ENCODE measurements around the gene ACOXL.

- TF ChIP-seq CTCF (IDR thresholded peaks at IDR 0.05), result no peak
- TF ChIP-seq POLR2A (IDR thresholded peaks at IDR 0.05), result no peak
These were observed 240.9 kb downstream of the ACOXL start for GRCh38 chr2:110973262-110973661.

Measured in right lobe of liver (tissue), 4 donors.